Astrocyte (in vitro differentiated cells and primary cell): ENCODE measurements around the gene SLC1A1. TPM values are rescaled to one million over a fixed set of nuclear protein-coding genes. Genes with fewer than 3 reads are reported as not detected.

Experiments
- DNase-seq: peaks from one replicate; pipeline ENCODE4 v3.0.0-alpha.2; 2010; ENCODE audit warnings: low read depth
- FAIRE-seq: peaks from 2 replicates; lab custom pipeline; 2011; peaks lifted over from hg19 to GRCh38; lab: Jason Lieb, UNC
- H2AFZ ChIP-seq: 2 replicates; pipeline ENCODE4 v1.6.0; 2012; ENCODE audit warnings: low read depth, low read length, inconsistent platforms
- H3K27ac ChIP-seq: 2 replicates; pipeline ENCODE4 v1.5.1; 2011; ENCODE audit warnings: low read depth, low read length, inconsistent platforms
- H3K27me3 ChIP-seq: 2 replicates; pipeline ENCODE4 v1.6.0; 2011; ENCODE audit warnings: low read length, inconsistent platforms; ENCODE audit not compliant: insufficient read depth
- H3K36me3 ChIP-seq: 2 replicates; pipeline ENCODE4 v1.5.1; 2011; ENCODE audit warnings: low read length, inconsistent platforms; ENCODE audit not compliant: insufficient read depth
- H3K4me1 ChIP-seq: 2 replicates; pipeline ENCODE4 v1.5.1; 2011; ENCODE audit warnings: low read length, inconsistent platforms; ENCODE audit not compliant: insufficient read depth
- H3K4me2 ChIP-seq: 2 replicates; pipeline ENCODE4 v1.6.0; 2012; ENCODE audit warnings: low read length, inconsistent platforms
- H3K4me3 ChIP-seq: 2 replicates; pipeline ENCODE4 v1.5.1; 2011; ENCODE audit warnings: low read depth, mild to moderate bottlenecking, low read length, inconsistent platforms; ENCODE audit not compliant: insufficient read depth
- H3K79me2 ChIP-seq: 2 replicates; pipeline ENCODE4 v1.6.0; 2012; ENCODE audit warnings: mild to moderate bottlenecking, low read length, inconsistent platforms; ENCODE audit not compliant: insufficient read depth
- H3K9ac ChIP-seq: 2 replicates; pipeline ENCODE4 v1.6.0; 2012; ENCODE audit warnings: mild to moderate bottlenecking, low read length, inconsistent platforms
- H3K9me3 ChIP-seq: 2 replicates; pipeline ENCODE4 v1.5.1; 2012; ENCODE audit warnings: low read depth, mild to moderate bottlenecking, low read length, inconsistent platforms; ENCODE audit not compliant: insufficient read depth
- H4K20me1 ChIP-seq: 2 replicates; pipeline ENCODE4 v1.6.0; 2012; ENCODE audit warnings: low read length, inconsistent platforms; ENCODE audit not compliant: insufficient read depth
- H3K27ac Mint-ChIP-seq: one replicate; pipeline ENCODE4 v1.8.0; 2021; ENCODE audit warnings: mild to moderate bottlenecking, mixed read lengths; ENCODE audit not compliant: unreplicated experiment
- H3K27me3 Mint-ChIP-seq: one replicate; pipeline ENCODE4 v1.8.0; 2021; ENCODE audit warnings: low read depth, mixed read lengths; ENCODE audit not compliant: unreplicated experiment
- H3K36me3 Mint-ChIP-seq: one replicate; pipeline ENCODE4 v1.8.0; 2021; ENCODE audit warnings: low read depth, mixed read lengths; ENCODE audit not compliant: unreplicated experiment
- H3K4me1 Mint-ChIP-seq: one replicate; pipeline ENCODE4 v1.8.0; 2021; ENCODE audit warnings: low read depth, mixed read lengths; ENCODE audit not compliant: unreplicated experiment
- H3K4me3 Mint-ChIP-seq: one replicate; pipeline ENCODE4 v1.8.0; 2021; ENCODE audit warnings: mild to moderate bottlenecking, moderate library complexity, mixed read lengths; ENCODE audit not compliant: unreplicated experiment
- H3K9me3 Mint-ChIP-seq: one replicate; pipeline ENCODE4 v1.8.0; 2021; ENCODE audit warnings: mild to moderate bottlenecking, mixed read lengths; ENCODE audit not compliant: unreplicated experiment
- EZH2 ChIP-seq: IDR thresholded peaks from 2 replicates; pipeline ENCODE4 v1.6.1; 2012; ENCODE audit warnings: mild to moderate bottlenecking, low read length, inconsistent platforms; ENCODE audit not compliant: insufficient read depth
- total RNA-seq: library from RNA; stranded (reverse); gene quantifications from 2 replicates; pipeline ENCODE4 v1.2.1, GENCODE V29; 2021
- TF ChIP-seq, protein P1 (sequence below): IDR thresholded peaks from 2 replicates; pipeline ENCODE4 v1.5.1; 2011; ENCODE audit warnings: low read depth, mild to moderate bottlenecking, inconsistent platforms, low read length, moderate library complexity; ENCODE audit not compliant: insufficient read depth

The SLC1A1 gene
- total RNA-seq, 1 donor from 2014 or later = 6.7 TPM

DNA sequence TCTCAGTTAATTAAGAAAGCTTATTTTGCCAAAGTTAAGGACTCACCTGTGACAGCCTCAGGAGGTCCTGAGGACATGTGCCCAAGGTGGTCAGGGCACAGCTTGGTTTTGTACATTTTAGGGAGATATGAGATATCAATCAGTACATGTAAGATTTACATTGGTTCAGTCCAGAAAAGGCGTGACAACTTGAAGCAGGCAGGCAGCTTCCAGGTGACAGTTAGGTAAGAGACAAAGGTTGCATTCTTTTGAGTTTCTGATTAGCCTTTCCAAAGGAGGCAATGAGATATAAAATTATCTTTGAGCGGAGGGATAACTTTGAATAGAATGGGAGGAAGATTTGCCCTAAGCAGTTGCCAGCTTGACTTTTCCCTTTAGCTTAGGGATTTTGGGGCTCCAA lies 47.8 kb downstream of the SLC1A1 start:
- no peaks in the 10 kb centered on the region for H3K27me3 ChIP-seq
- Mint-ChIP-seq H3K4me3 (no peak overlapping the region), H3K27ac (no peak overlapping the region), H3K27me3 (no peaks in the 10 kb centered on the region), H3K4me1 (peaks cover 17% of the 10 kb centered on the region), H3K9me3 (peaks cover 8% of the 10 kb centered on the region), H3K36me3 (peaks cover 2% of the 10 kb centered on the region)
- H3K79me2 ChIP-seq = no peaks in the 10 kb centered on the region
- no peak overlapping the region for H3K4me2 ChIP-seq
- no peaks in the 10 kb centered on the region for H4K20me1 ChIP-seq
- H3K36me3 ChIP-seq = no peaks in the 10 kb centered on the region
- DNase-seq = no peak
- H3K4me3 ChIP-seq = no peak overlapping the region
- H3K27ac ChIP-seq = no peak overlapping the region
- H2AFZ ChIP-seq = no peak overlapping the region
- no peaks in the 10 kb centered on the region for H3K9me3 ChIP-seq
- H3K9ac ChIP-seq = no peak overlapping the region
- no peak for TF ChIP-seq EZH2
- TF ChIP-seq, protein P1, sequence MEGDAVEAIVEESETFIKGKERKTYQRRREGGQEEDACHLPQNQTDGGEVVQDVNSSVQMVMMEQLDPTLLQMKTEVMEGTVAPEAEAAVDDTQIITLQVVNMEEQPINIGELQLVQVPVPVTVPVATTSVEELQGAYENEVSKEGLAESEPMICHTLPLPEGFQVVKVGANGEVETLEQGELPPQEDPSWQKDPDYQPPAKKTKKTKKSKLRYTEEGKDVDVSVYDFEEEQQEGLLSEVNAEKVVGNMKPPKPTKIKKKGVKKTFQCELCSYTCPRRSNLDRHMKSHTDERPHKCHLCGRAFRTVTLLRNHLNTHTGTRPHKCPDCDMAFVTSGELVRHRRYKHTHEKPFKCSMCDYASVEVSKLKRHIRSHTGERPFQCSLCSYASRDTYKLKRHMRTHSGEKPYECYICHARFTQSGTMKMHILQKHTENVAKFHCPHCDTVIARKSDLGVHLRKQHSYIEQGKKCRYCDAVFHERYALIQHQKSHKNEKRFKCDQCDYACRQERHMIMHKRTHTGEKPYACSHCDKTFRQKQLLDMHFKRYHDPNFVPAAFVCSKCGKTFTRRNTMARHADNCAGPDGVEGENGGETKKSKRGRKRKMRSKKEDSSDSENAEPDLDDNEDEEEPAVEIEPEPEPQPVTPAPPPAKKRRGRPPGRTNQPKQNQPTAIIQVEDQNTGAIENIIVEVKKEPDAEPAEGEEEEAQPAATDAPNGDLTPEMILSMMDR = no peak
- no peak for FAIRE-seq
- peaks cover 6% of the 10 kb centered on the region for H3K4me1 ChIP-seq

- Histone ChIP-seq H3K27me3 (no peaks in the 10 kb centered on the region), H3K4me1 (peaks cover 6% of the 10 kb centered on the region), H3K4me2 (no peak overlapping the region), H3K9me3 (no peaks in the 10 kb centered on the region), H2AFZ (no peak overlapping the region), H3K27ac (no peak overlapping the region), H3K4me3 (no peak overlapping the region), H3K9ac (no peak overlapping the region), H3K79me2 (no peaks in the 10 kb centered on the region), H4K20me1 (no peaks in the 10 kb centered on the region), H3K36me3 (no peaks in the 10 kb centered on the region)
- DNase-seq (no peak), FAIRE-seq (no peak)
- H3K36me3 Mint-ChIP-seq = peaks cover 2% of the 10 kb centered on the region
- peaks cover 8% of the 10 kb centered on the region for H3K9me3 Mint-ChIP-seq
- no peak overlapping the region for H3K4me3 Mint-ChIP-seq
- H3K4me1 Mint-ChIP-seq = peaks cover 18% of the 10 kb centered on the region
- TF ChIP-seq, protein P1 = no peak
- TF ChIP-seq EZH2 = no peak
- H3K27me3 Mint-ChIP-seq = no peaks in the 10 kb centered on the region
- no peak overlapping the region for H3K27ac Mint-ChIP-seq
These were observed 48.4 kb downstream of the SLC1A1 start for GRCh38 chr9:4538621-4539020.

DNA sequence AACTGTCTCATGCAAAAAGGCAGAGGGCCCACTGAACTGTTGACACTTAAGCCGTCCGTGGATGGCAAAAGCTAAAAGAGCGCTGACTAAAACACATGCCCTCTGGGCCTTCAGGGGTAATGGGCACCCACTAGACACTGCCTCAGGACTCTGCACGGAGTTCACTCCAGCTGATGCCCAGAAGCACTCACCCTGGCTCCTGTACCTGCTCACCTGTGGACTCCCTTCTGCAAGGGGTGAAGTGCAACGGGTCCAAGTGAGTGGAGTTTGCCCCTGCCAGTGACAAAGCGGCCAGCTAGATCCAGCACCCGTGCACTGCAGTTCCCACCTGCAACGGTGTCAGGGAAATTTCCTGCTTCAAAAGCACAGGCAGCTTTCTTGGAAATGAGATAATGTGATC lies 50.2 kb downstream of the SLC1A1 start:
- Histone ChIP-seq H3K27ac (no peak overlapping the region), H3K4me3 (no peak overlapping the region), H3K9me3 (no peaks in the 10 kb centered on the region), H3K27me3 (no peaks in the 10 kb centered on the region), H3K4me1 (peaks cover 6% of the 10 kb centered on the region), H4K20me1 (no peaks in the 10 kb centered on the region), H3K4me2 (no peak overlapping the region), H3K36me3 (no peaks in the 10 kb centered on the region), H3K9ac (no peak overlapping the region), H2AFZ (no peak overlapping the region), H3K79me2 (no peaks in the 10 kb centered on the region)
- peaks cover 2% of the 10 kb centered on the region for H3K36me3 Mint-ChIP-seq
- H3K4me1 Mint-ChIP-seq = peaks cover 18% of the 10 kb centered on the region
- H3K27me3 Mint-ChIP-seq = no peaks in the 10 kb centered on the region
- H3K27ac Mint-ChIP-seq = no peak overlapping the region
- DNase-seq (no peak), FAIRE-seq (no peak)
- H3K9me3 Mint-ChIP-seq = peaks cover 4% of the 10 kb centered on the region
- no peak overlapping the region for H3K4me3 Mint-ChIP-seq
- TF ChIP-seq, protein P1 = no peak
- no peak for TF ChIP-seq EZH2
